Stimulated activated CD8-positive, alpha-beta memory T cell treated with anti-CD3 and anti-CD28 coated beads, Interleukin-4, amount 100 ng/mL, for 48 hours (primary cell): ENCODE data around the gene MED22.
A peak's percentile ranks its signal among the peaks of the same experiment; 100 is the strongest.

Experiments used
- DNase-seq: peaks from one replicate; pipeline ENCODE4 v3.0.0-alpha.2; 2020

MED22 gene

GRCh38 chr9:133375724-133376654 is 28.1 kb upstream of the MED22 start, which contains the start of the genes STKLD1 and SURF4:
TSS of gene STKLD1 (plus strand) at chr9:133376366. CDS start at chr9:133376474, 108 bp downstream.
TSS of gene SURF4 (minus strand) at chr9:133376060. CDS start at chr9:133375969, 91 bp downstream.
- DNase-seq, result peak; percentile 98

- peak; percentile 51 for DNase-seq
Measured at GRCh38 chr9:133375116-133375723, 27.3 kb upstream of the MED22 start.

- DNase-seq, result no peak
Measured at GRCh38 chr9:133374612-133375115, 26.7 kb upstream of the MED22 start.

GRCh38 chr9:133372144-133372543 is 24.2 kb upstream of the MED22 start:
- peak; percentile 42 for DNase-seq

- peak; percentile 84 for DNase-seq
Measured at GRCh38 chr9:133371261-133371711, 23.4 kb upstream of the MED22 start.

DNA sequence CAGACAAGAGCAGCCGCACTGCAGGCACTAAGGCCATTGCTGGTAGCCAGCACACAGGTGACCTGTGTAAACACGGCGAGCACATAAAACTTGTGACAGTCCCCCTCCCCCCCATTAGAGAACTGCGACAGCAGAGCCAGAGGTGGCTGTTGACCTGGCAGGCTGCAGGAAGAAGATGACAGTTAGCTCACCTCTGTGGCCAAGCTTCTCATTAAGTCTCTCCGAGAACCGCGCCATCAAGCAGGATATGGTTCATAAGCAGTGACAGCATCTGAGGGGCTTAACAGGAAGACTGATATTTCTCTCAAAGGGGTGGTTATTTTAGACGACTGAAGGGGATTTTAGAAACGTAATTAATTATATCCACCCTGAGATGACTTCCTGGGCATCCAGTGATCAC is 22.8 kb upstream of the MED22 start:
- DNase-seq, result peak; percentile 65

DNA sequence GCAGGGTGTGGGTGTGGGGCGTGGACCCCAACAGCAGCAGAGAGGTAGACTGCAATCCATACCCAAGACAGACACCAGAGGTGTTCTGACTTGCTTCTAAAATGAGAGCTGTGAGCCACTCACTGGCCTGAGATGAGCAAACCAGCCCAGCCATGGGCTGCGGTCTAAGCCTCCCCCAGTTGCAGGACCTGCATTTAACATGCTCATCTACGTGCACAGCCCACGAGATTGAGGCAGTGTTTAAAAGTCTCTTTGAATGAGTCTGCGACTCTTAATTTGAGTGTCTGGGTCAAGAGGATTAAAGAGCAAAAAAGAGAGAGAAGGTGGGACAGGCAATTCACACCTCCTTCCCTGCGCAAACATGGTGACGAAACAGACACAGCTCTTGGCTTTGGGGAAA is 22.0 kb upstream of the MED22 start:
- peak; percentile 56 for DNase-seq

DNA sequence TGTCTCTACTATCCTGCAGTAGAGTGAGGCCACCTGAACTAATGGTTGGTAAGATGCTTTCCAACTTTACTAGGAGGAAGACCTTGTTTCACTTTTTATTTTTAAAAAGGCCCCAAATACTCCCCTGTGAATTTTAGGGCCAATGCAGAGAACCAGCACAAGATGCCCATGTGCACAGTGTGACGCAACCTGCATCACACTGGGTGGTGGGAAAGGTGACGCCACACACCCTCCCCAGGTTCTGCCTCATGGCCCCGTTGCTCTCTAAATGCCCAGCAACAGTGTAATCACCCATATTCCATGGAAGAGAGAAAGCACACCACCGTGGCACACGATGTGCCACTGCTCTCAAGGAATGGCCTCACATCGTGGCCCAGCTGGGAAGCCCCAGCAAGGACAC is 21.5 kb upstream of the MED22 start:
- no peak for DNase-seq

DNA sequence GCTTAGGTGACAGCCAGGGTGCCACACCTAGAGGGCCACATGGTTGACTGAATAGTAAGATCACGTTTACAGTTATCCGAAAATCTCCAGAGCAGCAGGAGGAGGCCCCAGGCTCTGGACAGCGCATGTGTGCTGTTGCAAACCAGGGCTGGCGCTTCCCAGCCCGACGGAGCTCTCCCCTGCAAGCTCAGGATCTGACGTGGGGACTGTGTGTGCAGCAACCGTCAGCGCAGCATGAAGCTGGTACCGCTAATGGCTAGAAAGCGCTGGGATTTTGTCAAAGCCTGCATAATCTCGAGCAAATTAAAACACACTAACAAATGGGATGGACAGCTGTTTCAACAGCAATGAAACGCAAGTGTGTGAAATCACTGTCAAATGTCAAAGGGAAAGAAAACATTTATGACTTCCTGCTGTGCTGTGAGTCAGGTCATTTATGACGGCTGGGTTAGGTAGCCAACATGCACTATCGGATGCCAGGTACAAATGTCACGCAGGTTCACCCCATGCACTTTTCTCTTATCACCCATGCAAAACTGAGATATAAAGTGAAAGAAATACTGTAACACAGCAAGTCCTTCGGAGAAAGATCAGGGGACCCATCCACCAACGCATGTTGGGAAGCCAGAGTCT is 20.4 kb upstream of the MED22 start:
- no peak for DNase-seq

DNA sequence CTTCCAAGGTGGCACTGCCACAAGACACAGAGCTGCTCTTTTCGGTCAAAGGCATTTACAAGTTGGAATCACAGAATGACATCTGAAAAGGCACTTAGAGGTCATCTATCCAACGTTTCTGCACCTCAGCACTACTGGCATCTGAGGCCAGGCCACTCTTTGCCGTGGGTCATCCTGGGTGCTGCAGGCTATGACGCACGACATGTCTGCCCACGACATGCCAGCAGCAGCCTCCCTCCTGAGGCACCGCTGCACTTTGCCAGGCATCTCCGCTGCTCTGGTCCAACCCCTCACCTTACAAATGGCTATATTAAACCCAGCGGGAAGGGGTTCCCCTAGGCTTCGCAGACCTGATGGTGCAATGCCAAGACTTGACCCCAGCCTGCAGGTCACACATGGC is 19.8 kb upstream of the MED22 start:
- no peak for DNase-seq

- no peak for DNase-seq
Measured at GRCh38 chr9:133367221-133367620, 19.3 kb upstream of the MED22 start.

GRCh38 chr9:133366435-133366834 is 18.5 kb upstream of the MED22 start:
- DNase-seq, result no peak

DNA sequence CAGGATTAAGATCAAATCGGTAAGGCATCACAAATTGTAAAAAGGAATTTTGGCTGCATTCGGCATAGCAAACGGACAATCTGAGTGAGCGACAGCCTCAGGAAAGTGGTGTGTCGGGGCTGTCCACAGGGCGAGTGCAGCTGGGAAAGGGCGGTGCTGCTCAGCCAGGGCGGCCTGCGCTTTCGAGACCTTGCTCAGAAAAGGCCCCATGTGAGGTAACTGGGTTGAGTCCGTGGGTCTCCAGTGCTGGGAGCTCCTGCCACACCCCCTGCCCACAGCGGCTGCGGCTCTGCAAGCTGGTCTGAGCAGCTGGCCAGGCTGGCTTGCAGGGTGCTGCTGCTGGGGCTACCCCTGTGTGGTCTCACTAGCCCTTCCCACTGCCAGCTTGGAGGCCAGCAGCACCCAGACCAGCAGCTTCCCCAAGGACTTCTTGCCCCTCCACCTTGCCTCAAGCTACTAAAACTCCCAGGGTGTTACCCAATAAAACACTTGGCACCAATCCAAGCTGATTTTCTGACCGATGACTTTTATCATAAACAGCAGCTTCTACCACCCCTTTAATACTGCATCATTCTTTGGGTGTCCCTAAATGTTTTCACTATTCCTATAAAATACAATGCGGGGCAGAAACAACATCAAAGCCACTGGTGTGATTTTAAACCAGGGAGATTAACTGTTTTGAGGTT is 14.6 kb upstream of the MED22 start:
- no peak for DNase-seq

DNA sequence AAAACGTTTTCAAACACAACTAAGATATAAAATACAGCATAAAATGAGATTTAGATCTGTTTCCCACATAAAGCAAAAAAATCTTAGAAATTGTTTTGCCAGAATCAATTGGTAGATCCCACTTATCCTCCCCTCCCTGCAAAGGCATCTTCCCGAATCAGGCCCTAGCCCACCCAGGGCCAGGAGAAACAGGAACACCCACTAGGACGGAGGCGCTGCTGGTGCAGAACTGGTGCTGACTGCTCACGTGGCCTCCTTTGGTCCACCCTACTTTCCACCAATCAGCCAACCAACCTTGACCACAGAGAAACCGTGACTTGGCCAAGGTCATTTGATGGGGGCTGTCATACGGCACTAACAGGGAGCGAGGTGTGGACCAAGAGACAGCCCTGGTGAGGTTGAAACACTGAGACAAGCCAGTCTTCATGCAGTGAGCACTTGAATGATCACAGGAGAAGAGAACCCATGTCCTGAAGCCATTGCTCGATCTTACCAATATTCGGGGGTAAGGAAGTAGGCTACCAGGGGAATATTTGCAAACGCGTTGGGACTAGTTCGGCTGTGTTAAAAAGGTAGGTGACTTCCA is 13.7 kb upstream of the MED22 start:
- DNase-seq, result no peak

GRCh38 chr9:133360400-133361393 is 12.8 kb upstream of the MED22 start:
- DNase-seq, result peak; percentile 49

DNA sequence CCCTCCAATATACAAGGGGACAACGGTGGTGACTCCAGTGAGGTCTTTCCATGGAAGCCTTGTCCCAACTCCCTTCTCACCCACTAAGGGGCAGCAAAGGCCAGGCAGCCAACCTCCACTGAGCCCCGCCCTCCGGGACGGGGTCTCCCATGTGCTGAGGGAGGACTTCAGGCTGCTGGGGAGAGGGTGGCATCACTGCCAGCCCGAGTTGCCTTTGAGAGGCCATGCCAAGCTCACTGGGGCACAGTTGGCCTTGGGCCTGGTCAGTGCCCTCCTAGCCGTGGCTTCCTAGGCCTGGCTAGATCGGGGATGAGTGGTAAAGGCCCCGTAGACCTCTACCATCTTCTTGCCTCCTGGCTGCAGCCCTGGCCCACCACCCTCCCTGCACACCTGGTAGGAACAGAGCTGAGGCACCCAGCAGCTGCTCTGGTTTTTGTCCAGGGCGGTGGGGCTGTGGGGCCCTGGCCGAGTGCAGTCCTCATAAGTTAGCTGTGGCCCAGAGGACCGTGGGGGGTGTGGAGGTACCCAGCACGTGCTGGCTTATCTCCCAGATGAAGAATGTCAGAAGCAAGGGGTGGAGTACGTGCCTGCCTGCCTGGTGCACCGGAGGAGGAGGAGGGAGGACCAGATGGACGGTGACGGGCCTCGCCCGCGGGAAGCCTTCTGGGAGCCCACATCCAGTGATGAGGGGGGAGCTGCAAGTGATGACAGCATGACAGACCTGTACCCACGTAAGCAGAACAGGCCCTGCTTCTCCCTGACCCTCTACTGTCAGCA is 11.7 kb upstream of the MED22 start:
- peak; percentile 62 for DNase-seq

GRCh38 chr9:133357656-133358055 is 9.7 kb upstream of the MED22 start:
- no peak for DNase-seq

DNA sequence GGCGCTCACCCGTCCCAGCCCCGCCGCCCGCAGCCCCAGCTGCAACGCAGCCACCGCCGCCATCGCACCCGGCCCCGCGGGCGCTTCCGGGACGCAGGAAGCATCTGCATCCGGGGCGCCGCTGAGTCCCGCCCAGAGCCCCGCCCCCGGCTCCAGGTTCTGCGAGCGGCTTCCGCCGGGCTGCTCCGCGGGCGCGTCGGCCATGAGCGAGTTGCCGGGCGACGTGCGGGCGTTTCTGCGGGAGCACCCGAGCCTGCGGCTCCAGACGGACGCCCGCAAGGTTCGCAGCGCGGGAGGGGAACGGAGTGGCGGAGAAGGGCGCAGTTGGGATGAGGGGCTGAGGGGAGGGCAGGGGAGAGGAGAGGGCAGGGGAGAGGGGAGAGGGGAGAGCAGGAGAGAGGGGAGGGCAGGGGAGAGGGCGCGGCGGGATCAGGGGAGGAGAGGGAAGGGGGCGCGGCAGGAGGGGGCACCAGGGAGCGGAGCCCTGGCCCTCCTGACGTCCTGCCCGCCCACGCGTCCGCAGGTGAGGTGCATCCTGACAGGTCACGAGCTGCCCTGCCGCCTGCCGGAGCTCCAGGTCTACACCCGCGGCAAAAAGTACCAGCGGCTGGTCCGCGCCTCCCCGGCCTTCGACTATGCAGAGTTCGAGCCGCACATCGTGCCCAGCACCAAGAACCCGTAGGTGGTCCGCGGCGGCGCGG is 8.6 kb upstream of the MED22 start, which contains the start of the genes SURF1 and SURF2:
TSS of gene SURF1 (minus strand) at position 97 of the 701 bp plus-strand sequence. CDS start at position 63, 34 bp downstream.
TSS of gene SURF2 (plus strand) at position 160 of the 701 bp plus-strand sequence. CDS start at position 203, 43 bp downstream.
- peak; percentile 93 for DNase-seq

DNA sequence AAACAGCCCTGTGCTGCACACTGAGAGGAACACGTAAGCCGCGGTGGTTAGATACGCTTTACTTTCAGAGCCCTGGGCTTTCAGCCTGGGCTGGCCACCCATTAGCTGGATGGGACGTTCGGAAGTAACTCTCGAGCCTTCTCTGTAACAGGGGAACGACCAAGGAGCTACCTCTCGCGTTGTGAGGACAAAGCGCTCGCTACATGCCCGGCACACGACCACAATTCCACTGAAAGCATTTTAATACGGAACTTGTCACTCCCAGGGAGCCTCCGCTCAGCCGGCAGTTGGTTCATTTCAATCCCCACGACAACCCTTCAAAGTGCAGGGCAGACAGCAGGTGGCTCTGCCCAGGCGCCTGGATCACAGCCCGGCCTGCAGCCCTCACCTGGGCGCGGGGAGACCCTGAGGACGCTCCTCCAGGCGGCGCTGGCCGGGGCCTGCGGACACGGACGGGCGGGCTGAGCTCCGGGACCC is 8.0 kb upstream of the MED22 start:
- DNase-seq, result peak; percentile 40
